T-helper 2 cell treated with Interferon-gamma antibody and Interleukin-4, amounts not matched to agents 5 μg/mL and 100 μg/mL, for 36 hours (primary cell): Measurements from ENCODE around the gene KIF16B.
"Not testable (repeated sequence)": the region's sequence is repeated elsewhere in the genome, so short reads cannot be mapped to it uniquely, and the experiment has no call there.

Source experiments
- DNase-seq: peaks from one replicate; pipeline ENCODE4 v3.0.0; 2021; ENCODE audit warnings: low spot score
- H3K27ac Mint-ChIP-seq: one replicate; pipeline ENCODE4 v1.8.0; 2021; ENCODE audit warnings: mild to moderate bottlenecking, mixed read lengths
- H3K27me3 Mint-ChIP-seq: one replicate; pipeline ENCODE4 v1.8.0; 2021; ENCODE audit warnings: low read depth, mixed read lengths
- H3K36me3 Mint-ChIP-seq: one replicate; pipeline ENCODE4 v1.8.0; 2021; ENCODE audit warnings: low read depth, mixed read lengths
- H3K4me1 Mint-ChIP-seq: one replicate; pipeline ENCODE4 v1.8.0; 2021; ENCODE audit warnings: low read depth, mixed read lengths
- H3K4me3 Mint-ChIP-seq: one replicate; pipeline ENCODE4 v1.8.0; 2022; ENCODE audit warnings: mild to moderate bottlenecking, moderate library complexity, mixed read lengths
- H3K9me3 Mint-ChIP-seq: one replicate; pipeline ENCODE4 v1.8.0; 2021; ENCODE audit warnings: mixed read lengths

Gene KIF16B

GRCh38 chr20:16446991-16447390, 126.3 kb downstream of the KIF16B start:
- Mint-ChIP-seq H3K9me3 (no peaks in the 10 kb centered on the region), H3K27me3 (no peaks in the 10 kb centered on the region), H3K4me3 (no peak overlapping the region), H3K36me3 (no peaks in the 10 kb centered on the region), H3K27ac (no peak overlapping the region), H3K4me1 (no peaks in the 10 kb centered on the region)
- no peak for DNase-seq

- no peak overlapping the region for H3K27ac Mint-ChIP-seq
- H3K4me1 Mint-ChIP-seq: no peaks in the 10 kb centered on the region
- H3K36me3 Mint-ChIP-seq: no peaks in the 10 kb centered on the region
- H3K4me3 Mint-ChIP-seq: no peak overlapping the region
- H3K27me3 Mint-ChIP-seq: no peaks in the 10 kb centered on the region
- DNase-seq: no peak
- no peaks in the 10 kb centered on the region for H3K9me3 Mint-ChIP-seq
Measured at GRCh38 chr20:16446246-16446645, 127.0 kb downstream of the KIF16B start.

- no peak for DNase-seq
- H3K27me3 Mint-ChIP-seq: no peaks in the 10 kb centered on the region
- H3K27ac Mint-ChIP-seq: no peak overlapping the region
- no peaks in the 10 kb centered on the region for H3K9me3 Mint-ChIP-seq
- H3K4me3 Mint-ChIP-seq: no peak overlapping the region
- H3K36me3 Mint-ChIP-seq: no peaks in the 10 kb centered on the region
- H3K4me1 Mint-ChIP-seq: no peaks in the 10 kb centered on the region
Measured at GRCh38 chr20:16445482-16445881, 127.8 kb downstream of the KIF16B start.

GRCh38 chr20:16444057-16444777, 129.0 kb downstream of the KIF16B start:
- H3K4me1 Mint-ChIP-seq: no peaks in the 10 kb centered on the region
- no peak overlapping the region for H3K4me3 Mint-ChIP-seq
- no peak for DNase-seq
- peaks cover 12% of the 10 kb centered on the region for H3K9me3 Mint-ChIP-seq
- no peaks in the 10 kb centered on the region for H3K27me3 Mint-ChIP-seq
- H3K27ac Mint-ChIP-seq: no peak overlapping the region
- H3K36me3 Mint-ChIP-seq: no peaks in the 10 kb centered on the region

GRCh38 chr20:16441546-16442164, 131.6 kb downstream of the KIF16B start:
- Mint-ChIP-seq H3K27me3 (no peaks in the 10 kb centered on the region), H3K9me3 (peaks cover 15% of the 10 kb centered on the region), H3K27ac (no peak overlapping the region), H3K4me3 (no peak overlapping the region), H3K36me3 (no peaks in the 10 kb centered on the region), H3K4me1 (no peaks in the 10 kb centered on the region)
- no peak for DNase-seq

- Mint-ChIP-seq H3K27ac (no peak overlapping the region), H3K36me3 (no peaks in the 10 kb centered on the region), H3K4me3 (no peak overlapping the region), H3K27me3 (no peaks in the 10 kb centered on the region), H3K4me1 (no peaks in the 10 kb centered on the region), H3K9me3 (peaks cover 15% of the 10 kb centered on the region)
- no peak for DNase-seq
Measured at GRCh38 chr20:16440686-16441085, 132.6 kb downstream of the KIF16B start.

- H3K27me3 Mint-ChIP-seq, DNase-seq, H3K36me3 Mint-ChIP-seq, H3K4me3 Mint-ChIP-seq, H3K27ac Mint-ChIP-seq, H3K4me1 Mint-ChIP-seq: not testable (repeated sequence)
- H3K9me3 Mint-ChIP-seq: peaks cover 15% of the 10 kb centered on the region
Measured at GRCh38 chr20:16439540-16439939, 133.7 kb downstream of the KIF16B start.

GRCh38 chr20:16438100-16438499, 135.1 kb downstream of the KIF16B start:
- Mint-ChIP-seq H3K27me3 (no peaks in the 10 kb centered on the region), H3K27ac (no peak overlapping the region), H3K4me1 (no peaks in the 10 kb centered on the region), H3K4me3 (no peak overlapping the region), H3K36me3 (no peaks in the 10 kb centered on the region), H3K9me3 (peaks cover 15% of the 10 kb centered on the region)
- DNase-seq: no peak

- Mint-ChIP-seq H3K9me3 (peaks cover 15% of the 10 kb centered on the region), H3K27me3 (no peaks in the 10 kb centered on the region), H3K27ac (no peak overlapping the region), H3K4me3 (no peak overlapping the region), H3K36me3 (no peaks in the 10 kb centered on the region), H3K4me1 (no peaks in the 10 kb centered on the region)
- no peak for DNase-seq
Measured at GRCh38 chr20:16437387-16437996, 135.8 kb downstream of the KIF16B start.

GRCh38 chr20:16434062-16434664, 139.1 kb downstream of the KIF16B start:
- H3K27ac Mint-ChIP-seq: no peak overlapping the region
- H3K9me3 Mint-ChIP-seq: peaks cover 2% of the 10 kb centered on the region
- no peak overlapping the region for H3K4me3 Mint-ChIP-seq
- H3K27me3 Mint-ChIP-seq: no peaks in the 10 kb centered on the region
- peak; percentile 9 for DNase-seq
- H3K4me1 Mint-ChIP-seq: no peaks in the 10 kb centered on the region
- H3K36me3 Mint-ChIP-seq: no peaks in the 10 kb centered on the region

GRCh38 chr20:16433293-16433580, 140.0 kb downstream of the KIF16B start:
- Mint-ChIP-seq H3K27me3 (no peaks in the 10 kb centered on the region), H3K27ac (no peak overlapping the region), H3K36me3 (no peaks in the 10 kb centered on the region), H3K4me3 (no peak overlapping the region), H3K4me1 (no peaks in the 10 kb centered on the region), H3K9me3 (no peaks in the 10 kb centered on the region)
- DNase-seq: no peak

GRCh38 chr20:16432466-16433292, 140.6 kb downstream of the KIF16B start:
- Mint-ChIP-seq H3K4me3 (no peak overlapping the region), H3K27ac (no peak overlapping the region), H3K27me3 (no peaks in the 10 kb centered on the region), H3K4me1 (no peaks in the 10 kb centered on the region), H3K9me3 (no peaks in the 10 kb centered on the region), H3K36me3 (no peaks in the 10 kb centered on the region)
- no peak for DNase-seq

GRCh38 chr20:16428112-16428511, 145.1 kb downstream of the KIF16B start:
- no peak overlapping the region for H3K27ac Mint-ChIP-seq
- H3K36me3 Mint-ChIP-seq: peaks cover 4% of the 10 kb centered on the region

GRCh38 chr20:16427571-16427970, 145.7 kb downstream of the KIF16B start:
- Mint-ChIP-seq H3K9me3 (no peaks in the 10 kb centered on the region), H3K4me3 (no peak overlapping the region), H3K4me1 (no peaks in the 10 kb centered on the region), H3K27me3 (no peaks in the 10 kb centered on the region), H3K36me3 (peaks cover 4% of the 10 kb centered on the region), H3K27ac (no peak overlapping the region)
- DNase-seq: no peak

More at GRCh38 chr20:16428112-16428511, 145.1 kb downstream of the KIF16B start:
- Mint-ChIP-seq H3K9me3 (no peaks in the 10 kb centered on the region), H3K27me3 (no peaks in the 10 kb centered on the region), H3K4me3 (no peak overlapping the region), H3K4me1 (no peaks in the 10 kb centered on the region)
- DNase-seq: no peak
